HG02884 (cell line): ENCODE data around the gene HELZ2.

ENCODE experiments used
- ATAC-seq: cut with Tn5 transposase; IDR thresholded peaks from one replicate; pipeline ENCODE4 v1.9.1; 2021; ENCODE audit warnings: mild to moderate bottlenecking, moderate library complexity; ENCODE audit not compliant: unreplicated experiment

HELZ2 gene

DNA sequence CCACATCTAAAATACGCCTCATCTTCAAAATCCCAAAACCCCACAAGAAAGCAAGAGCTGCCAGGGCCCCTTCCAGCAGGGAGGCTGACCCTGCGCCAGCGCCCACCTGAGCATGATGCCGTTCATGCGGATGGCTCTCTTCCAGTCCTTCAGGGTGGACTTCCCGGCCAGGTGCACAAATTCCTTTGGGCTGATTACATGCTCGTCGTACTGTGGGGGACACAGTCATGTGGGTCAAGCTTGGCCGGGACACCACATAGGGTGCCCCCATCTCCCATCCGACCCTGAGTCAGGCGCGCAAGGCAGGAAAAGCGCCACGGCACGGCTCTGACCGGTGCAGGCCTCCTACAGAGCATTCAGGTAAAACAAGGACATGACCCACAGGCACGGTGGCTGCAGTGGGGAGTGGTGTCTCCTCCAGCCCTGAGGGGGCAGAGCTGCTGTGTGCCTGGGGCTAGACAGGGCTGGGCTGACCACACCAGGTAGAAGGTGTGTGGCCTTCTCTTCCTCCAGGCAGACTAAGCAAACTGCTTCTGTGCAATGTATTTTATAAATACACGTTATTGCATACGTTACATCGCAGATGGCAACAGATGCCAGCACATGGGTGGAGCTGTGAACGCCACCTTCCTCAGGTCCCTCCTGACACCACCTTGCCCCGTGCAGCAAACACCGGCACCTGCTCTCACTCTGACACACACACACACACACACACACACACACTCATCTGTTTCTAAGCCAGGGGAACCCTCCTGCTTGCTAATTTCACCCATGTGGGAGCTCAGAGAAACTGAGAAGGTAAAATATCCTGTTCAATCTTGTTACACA is 23.8 kb upstream of the HELZ2 start:
- no peak for ATAC-seq

DNA sequence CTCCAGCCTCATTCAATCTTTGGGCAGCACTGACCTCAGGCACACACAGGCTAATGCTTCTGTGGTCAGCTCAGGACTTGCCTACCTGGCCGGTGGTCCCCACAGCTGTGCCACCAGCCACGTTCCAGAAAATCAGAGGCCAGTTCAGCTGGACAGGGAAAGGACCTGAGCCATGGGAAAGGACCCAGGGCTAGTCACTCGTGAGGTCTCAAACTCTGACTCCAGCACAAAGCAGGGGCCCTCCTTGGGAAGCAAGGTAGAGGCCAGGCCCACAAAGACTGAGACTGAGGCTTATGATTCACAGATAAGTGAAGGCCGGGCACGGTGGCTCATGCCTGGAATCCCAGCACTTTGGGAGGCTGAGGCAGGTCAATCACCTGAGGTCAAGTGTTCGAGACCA is 22.4 kb upstream of the HELZ2 start:
- no peak for ATAC-seq

DNA sequence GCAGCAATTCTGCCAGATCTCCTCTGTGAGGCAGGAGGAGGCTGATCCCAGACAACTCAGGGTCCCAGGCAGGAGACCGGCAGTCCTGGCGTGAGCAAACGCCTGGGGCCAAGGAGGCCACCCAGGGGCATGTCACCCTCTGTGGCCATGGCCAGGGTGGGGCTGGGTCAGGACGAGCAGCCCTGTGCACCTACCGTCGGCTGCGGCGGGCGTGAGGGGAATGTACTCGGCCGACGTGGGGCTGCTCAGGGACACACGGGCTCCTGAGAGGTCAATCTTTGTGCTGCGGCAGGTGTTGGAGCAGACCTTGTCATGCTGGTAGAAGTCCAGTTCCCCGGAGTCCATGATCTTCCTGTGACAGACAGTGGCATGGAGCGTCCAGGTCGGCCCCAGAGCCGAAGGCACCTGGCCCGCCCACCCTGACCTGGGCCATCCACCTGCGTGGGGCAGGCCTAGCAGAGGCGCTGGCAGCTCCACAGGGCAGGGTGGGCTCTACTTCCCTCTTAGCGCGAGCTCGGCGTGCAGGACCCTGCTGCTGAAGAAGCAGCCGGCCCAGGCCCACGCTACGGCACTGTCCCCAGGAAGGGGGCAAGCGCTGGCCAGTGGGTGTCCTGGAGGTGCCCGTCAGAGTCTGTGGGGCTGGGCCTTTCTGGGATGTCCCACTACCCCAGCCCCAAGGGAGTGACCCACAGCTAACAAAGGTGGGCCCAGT is 21.5 kb upstream of the HELZ2 start:
- ATAC-seq, result no peak

DNA sequence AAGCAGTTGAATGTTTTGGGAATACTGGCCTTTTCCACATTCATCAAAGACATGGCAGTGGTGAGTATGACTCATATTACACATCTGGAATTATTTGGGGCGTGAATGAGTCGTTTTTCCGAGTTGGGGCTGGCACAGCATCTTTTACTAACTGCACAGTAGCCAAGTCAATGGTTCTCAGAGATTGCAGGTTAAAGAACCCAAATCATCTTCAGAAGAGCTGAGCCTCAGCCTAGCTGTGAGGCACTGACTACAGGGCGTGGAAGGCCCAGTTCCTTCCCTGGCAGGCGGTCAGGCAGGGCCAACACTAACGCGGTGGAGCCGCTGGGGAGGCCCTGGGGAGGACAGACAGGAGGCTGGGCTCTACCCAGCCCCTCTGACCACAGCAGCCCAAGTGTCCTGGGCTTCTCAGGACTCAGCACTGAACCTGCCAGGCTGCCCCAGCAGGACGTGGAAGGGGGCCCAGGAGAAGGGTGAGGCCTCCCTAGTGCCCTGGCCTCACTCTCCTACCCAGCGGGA is 20.1 kb upstream of the HELZ2 start:
- no peak for ATAC-seq

DNA sequence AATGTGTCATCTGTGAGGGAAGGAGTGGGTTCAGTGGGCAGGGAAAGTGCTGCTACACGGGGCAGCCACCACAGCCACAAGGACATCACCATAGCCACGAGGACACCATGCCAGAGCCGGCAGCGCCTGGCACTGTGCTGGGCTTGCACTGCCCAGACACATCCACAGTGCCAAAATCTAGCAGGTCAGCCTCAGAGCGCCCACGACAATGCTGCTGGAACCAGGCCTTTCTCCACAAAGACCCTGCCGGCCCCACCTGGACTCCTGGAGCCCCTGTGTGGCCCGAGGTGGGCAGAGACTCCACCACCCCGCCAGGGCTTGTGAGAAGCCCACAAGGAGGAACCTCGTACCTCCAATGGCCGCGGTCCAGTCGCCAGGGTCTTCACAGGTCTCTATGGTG is 18.6 kb upstream of the HELZ2 start:
- no peak for ATAC-seq

DNA sequence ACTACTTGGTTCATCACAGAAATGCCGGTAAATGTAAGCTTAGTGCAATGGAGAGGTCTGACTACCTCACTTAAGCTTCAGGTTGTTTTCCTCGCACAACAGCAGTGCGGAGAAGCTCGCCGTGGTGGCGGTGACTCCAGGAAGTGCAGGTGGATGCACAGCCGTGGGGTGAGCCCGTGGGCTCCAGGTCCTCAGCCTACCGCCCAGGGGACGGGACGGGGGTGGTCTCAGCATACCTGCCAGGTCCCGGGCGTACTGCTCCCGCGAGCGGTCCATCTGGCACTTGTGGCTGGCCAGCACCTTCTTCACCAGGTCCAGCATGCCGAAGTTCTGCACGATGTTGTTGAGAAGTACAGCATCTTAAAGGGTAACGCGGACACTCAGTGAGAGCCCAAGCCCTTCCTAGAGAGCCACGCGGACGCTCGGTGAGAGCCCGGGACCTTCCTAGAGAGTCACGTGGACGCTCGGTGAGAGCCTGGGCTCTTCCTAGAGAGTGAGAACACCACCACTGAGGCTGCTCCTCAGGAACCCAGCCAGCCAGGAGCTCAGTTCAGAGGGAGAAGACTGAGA is 17.8 kb upstream of the HELZ2 start:
- no peak for ATAC-seq

DNA sequence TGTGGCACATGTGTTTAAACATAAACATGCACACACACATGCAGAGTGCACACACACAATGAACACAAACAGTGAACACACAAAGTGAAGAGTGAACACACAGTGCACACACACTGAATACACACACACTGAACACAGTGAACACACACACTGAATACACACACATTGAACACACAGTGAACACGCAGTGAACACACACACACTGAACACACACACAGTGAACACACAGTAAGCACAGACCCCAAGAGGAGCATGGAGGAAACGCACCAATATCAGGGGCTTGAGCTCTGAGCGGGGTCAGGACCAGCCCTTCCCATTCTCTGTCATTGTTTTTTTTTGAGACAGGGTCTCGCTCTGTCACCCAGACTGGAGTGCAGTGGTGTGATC is 17.1 kb upstream of the HELZ2 start:
- no peak for ATAC-seq

DNA sequence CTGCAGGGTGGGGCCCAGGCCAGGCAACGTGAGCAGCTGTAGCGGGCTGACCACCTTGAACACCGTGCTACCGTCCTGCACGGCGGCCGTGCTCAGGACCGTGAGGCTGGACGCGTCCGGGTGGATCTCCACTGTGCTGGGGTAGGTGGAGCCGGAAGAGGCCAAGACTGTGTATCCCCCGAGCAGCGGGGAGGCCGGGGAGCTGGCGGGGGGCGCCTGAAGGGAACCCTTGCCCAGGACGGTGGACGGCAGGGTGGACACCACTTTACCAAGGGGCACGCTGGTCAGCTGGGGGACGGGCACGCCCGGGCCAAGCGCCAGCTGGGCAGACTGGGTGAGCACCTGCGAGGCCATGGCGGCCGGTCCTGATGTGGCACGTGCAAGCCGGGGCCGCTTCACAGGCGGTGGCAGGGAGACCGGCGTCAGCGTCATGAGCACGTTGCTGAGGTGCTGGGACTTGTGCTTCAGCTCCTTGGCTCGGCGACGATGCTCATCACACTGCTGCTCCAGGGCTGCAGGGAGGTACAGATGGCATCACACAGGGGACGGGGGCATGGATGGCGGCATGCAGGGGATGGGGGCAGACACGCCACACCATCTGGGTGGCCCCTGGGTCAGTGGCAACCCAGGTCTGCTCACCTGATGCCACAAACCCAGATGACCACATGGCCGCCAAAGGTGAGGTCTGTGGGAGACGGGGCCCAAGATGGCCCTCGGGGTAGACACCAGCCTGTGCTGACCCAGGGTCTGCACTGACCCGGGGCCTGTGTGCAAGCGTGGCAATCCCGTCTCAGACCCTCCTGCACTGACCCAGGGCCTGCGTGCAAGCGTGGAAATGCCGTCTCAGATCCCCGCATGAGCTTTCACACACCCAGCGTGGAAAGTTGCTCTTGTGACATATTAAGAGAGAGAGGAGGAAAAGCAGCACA is 16.4 kb upstream of the HELZ2 start:
- no peak for ATAC-seq

DNA sequence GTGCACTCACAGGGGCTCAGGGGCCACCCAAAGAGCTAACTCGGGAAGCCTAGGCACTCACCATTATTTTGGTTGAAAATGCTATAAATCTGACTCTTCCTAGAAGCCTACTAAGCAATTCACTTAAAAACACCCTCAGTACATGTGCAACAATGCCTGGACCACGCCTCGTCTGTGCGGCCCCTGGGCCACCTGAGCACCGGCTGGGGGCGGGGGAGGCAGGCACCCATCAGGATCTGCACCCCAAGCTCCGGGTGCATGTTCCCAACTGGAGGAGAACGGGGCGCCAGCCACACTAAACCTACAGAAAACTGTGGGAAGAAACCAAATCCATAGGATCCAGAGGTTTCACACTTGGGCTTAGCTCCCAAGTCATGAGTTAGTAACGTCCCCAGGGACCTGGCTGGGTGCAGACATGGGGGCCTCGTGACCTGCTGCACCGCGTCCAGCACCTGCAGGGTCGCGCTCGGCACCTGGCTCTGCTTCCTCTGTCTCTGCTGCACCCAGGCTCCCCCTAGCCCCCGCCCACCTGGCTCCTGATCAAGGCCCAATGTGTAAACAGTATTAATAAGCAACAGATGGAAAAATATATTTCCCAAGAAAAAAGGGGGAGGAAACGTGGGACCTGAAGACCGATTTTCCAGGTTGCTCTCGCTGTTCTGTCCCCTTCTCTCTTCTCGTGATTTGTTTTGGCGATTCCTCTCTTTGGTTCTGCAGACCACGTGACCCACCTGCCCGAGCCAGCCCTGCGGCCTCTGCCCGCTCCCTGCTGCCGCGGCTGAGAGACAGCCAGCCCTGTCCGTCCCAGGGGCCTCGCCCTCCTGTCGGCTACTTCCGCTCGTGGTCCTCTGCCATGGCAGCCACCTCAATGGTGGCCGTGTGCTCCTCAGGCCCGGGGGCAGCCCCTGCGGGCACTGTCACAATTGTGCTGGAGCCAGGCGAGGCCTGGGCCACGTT is 15.5 kb upstream of the HELZ2 start:
- ATAC-seq, result no peak

DNA sequence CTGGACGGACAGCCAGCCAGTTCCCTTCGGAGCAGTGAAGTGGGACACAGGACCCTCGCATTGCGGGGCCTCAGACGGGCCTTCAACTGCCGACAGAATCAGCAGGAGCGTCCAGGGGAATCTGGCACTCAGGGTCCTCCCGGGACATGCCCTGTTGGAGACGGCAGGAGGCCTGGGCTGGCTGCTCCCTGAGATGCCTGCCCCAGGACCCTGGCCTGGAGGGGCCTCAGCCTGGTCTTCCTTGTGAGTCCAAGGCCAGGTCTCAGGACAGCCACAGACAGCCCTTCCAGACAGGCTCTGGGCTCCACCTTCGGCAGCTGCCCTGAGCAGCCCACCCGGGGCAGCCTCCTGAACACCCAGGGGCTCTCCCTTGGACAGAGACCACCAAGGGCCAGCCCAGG is 14.6 kb upstream of the HELZ2 start:
- no peak for ATAC-seq

DNA sequence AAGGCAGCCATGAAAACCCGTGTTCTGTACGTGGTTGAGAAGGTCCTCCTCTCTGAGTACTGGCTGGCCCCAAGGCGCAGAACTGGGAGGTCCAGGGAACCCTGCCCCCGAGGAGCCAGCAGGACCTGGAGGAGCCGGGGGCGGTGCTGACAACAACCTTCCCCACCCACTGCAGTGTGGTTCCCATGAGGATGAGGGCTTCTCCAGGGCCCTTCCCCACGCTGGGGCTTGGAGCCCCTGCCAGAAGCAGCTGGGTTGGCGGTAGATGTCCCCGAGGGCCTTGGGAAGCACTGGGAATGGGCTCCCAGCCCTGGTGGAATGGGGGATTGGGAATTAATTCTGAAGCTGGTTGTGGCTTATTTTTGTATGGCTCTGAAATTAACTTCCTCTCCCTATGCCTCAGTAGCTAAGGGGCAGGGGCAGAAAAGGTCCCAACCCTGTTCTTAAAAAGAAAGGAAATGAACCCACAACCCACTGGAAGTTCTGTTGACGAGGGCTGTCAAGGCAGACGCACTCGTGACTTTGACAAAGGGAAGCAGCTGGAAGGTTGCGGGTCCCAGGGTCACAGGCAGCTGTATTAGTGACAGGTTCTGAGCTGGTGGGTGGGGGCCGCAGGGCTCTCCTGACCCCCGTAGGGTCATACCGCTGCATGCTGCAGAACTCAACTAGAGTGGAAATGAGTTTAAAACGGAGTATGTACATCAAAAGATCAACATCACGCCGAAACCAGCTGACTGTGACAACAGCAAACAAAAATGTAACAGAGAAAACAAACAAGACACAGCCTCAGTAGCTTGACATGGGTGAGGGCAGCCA is 13.9 kb upstream of the HELZ2 start:
- no peak for ATAC-seq

DNA sequence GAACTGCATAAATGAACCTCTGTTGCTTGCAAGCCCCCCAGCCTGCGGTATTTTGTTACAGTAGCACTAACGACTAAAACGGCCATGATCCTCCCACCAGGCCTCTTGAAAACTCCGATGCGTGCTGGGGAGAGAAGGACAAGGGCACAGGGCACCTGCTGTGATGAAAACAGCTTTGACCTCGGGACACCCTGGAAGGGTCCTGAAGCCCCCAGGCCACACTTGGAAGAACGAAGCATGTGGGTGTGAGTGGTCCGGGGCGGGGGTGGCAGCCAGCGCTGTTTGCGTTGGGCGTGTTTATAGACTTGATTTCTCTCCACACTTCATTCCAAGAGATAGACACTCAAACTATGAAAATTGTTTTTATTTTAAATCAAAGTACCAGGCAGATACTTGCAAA is 13.2 kb upstream of the HELZ2 start:
- ATAC-seq, result no peak

DNA sequence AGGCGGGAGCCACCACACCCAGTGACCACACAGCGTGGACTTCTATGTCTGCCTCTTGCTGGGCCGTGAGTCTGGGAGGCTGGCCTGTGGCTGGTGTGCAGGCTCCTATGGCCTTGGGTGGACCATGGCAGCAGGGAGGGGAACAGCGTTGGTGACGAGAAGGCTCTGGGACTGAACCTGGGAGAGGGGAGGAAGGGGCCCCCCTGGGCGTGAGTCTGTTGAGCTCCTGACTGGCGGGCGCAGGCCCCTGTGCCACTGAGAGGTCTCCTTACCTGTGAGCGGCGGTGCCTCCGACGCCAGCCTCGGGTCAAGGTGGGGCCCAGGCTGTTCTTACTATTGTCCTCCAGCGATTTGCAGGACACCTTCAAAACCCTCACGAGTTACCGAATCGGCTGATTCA is 12.8 kb upstream of the HELZ2 start:
- ATAC-seq, result no peak

DNA sequence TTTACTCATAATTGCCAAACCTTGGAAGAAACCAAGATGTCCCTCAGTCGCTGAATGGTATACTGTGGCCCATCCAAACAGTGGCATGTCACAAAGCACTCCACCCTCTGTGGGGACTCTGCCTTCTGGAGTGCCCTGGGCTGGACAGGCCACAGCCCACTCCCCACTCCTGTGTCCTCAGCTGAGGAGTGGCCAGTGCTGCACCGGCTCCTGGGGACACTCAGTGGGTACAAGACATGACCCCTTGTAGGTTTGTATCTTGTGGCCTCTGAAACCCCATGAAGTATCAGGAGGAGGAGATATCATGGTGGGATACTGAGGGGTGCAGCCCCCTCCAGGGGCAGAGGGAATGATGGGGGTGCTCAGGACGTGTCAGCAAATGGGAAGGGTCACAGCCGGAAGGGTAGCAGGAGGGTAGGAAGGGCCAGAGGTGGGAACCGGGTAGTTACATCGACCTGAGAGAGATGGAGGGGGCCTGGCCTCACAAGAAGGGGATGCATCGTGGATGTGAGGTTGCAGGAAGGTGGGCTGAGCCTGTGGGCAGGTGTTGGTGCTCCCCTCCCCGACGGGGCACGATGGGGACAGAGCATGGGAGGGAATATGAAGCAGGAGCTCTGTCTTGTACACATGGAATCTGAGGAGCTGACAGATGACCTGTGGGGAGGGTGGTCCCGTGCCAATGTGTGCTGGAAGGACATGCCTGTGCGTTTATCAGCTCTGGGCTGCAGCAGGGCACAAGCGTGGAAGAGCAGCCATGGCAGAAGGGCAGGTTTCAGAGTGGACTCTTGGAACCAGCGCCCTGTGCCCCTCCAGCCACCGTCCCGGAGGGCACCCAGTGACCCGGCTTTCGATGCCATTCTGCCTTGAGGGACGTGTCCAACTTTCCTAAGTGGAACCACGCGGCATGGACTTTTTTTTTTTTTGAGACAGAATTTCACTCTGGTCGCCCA is 11.9 kb upstream of the HELZ2 start:
- ATAC-seq, result no peak

DNA sequence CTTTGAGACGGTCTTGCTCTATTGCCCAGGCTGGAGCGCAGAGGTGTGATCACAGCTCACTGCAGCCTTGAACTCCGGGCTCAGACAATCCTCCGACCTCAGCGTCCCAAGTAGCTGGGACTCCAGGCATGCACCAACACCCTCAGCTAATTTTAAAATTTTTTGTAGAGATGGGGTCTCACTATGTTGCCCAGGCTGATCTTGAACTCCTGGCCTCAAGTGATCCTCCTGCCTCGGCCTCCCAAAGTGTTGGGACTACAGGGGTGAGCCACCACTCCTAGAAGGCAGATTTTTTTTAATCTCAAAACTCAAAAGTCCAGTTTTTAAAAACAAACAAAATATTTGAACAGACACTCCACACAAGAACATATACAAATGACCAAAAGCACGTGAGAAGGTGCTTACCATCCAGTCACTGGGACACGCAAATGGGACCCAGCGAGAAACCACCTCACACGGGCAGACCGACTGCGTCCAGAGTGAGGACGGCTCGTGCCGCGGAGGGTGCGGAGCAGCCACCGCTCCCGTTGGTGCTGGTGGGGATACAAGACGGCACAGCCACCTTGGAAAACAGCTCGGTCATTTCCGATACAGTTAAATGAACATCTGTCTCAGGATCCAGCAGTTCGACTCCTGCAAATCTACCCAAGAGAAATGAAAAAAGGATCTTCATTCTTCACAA is 8.5 kb upstream of the HELZ2 start:
- ATAC-seq, result no peak

DNA sequence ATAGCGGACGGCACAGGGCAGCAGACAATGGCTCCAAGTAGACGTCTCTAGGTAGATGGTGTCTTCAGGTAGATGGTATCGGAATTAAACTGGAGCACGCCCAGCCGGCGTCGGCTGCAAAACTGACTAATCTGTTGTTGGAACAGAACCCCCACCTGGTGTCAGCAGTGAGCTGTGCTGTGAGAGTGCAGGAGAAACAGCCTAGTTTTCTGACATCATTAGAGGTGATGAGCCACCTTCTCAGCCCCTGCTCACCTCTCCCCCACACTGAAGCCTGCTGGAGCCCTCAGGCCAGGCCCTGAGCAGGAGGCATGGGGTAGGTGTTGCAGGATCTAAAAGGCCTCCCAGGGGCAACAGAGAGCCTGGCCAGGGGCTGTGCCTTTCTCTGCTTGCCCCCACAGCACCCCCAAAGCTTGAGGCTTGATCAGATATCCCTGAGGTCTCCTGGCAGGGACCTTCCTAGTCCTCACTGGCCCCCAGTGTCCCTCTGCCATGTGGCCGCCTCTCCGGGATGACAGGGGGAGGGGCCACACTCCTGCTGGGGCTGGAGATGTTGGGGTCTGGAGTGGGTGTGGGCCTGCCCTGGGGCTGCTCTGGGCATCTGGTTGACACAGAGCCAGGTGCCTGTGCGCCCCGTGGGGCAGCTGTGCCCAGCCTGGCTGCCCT is 6.9 kb upstream of the HELZ2 start:
- no peak for ATAC-seq
